ENCODE data around the gene SETD1B.
"Not testable (repeated sequence)": the region's sequence is repeated elsewhere in the genome, so short reads cannot be mapped to it uniquely, and the experiment has no call there.

Gene SETD1B

DNA sequence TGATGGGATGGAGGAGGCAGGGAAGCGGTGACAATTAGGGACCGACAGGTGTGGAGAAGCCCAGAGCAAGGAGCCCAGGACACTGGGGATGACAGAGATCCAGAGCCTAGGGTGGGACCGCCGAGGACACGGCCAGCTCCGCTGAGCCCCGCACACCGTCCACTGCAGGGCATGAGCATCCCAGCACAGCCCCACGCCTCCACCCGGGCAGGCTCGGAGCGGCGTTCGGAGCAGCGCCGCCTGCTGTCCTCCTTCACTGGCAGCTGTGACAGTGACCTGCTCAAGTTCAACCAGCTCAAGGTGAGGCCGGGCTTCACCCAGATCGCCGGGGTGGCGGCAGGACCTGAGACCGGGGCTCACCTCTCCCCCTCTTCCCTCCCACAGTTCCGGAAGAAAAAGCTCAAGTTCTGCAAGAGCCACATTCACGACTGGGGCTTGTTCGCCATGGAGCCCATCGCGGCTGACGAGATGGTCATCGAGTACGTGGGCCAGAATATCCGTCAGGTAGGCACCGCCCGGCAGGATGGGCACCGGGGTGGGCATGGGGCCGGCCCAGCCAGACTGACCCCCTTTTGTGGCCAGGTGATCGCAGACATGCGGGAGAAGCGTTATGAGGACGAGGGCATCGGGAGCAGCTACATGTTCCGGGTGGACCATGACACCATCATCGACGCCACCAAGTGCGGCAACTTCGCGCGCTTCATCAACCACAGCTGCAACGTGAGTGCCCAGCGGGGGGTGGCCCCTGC, 23.7 kb downstream of the SETD1B start:
- no peak for DNase-seq

DNA sequence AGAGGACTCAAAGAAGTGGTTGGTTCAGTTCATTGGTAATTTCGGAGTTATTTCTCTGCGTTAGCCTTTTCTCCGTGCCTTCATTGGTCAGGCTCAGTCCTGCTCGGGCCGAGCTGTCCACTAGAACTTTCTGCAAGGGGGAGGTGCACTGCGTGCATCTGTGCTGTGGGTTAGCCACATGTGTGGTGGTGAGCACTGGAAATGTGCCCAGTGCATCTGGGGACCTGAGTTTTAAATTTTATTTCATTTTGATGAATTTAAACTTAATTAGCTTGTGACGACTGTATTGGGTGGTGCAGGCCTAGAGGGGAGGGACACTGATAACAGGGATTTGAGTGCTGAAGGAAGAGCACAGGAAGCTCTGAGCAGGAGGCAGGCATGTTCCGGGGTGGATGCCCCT, 24.5 kb downstream of the SETD1B start:
- DNase-seq: no peak

DNA sequence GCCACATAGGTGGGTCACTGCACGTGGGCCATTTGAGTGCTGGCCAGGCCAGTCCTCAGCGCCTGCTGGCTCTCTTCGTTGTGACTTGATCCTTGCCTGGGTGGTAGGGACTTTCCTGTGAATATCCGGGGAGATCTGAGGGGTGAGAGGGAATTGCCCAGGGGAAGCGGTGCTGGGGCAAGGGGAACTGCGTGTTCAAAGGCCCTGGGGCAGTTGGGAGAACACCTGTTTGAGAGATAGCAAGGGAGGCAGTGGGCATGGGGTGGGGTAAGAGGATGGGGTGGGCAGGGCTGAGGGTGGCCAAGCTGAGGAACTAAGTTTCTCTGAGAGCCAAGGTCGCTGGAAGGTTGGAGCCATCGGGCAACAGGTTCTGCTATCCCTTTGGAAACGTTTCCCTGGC, 25.0 kb downstream of the SETD1B start:
- no peak for DNase-seq

DNA sequence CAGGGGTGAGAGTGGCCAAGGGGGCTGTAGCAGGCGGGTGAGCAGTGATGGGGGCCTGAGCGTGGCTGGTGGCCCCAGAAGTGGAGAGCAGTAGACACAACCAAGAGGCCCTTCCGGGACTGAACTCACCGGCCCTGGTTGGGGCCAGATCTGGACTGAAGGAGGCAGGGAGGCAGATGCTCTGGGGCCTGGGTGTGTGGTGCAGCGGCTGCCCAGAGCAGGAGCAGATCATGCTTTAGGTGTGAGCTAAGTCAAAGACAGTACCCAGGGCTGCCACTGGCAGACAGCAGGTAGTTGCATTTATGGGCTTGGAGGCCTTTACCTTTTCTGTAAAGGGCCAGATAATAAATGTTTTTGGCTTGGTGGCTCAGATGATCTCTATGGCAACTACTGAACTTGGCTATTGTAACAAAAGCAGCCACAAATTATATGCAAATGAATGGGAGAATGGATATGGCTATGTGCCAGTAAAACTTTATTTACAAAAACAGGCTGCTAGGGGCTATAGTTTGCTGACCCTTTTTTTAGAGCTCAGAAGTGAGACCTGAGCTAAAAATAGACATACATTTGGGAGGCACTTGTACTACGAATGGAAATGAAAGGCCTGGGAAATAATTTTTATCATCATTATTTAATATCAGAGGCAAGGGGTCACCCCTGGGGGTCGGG, 25.6 kb downstream of the SETD1B start:
- no peak for DNase-seq

DNA sequence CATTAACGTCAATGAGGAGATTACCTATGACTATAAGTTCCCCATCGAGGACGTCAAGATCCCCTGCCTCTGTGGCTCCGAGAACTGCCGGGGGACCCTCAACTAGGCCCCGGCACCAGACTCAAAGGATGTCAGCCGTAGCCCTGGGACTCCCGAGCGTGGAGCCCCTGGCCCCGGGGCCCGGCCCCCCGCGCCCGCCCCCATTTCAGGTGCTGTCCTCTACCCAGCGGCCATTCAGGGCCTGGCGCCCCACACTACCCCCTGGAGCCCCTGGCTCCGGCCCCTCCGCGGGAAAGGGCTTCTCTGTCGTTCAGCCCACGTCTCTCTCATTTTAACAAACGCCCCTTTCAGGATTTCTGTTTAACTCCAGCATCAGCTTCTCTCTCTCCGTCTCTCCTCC, 26.3 kb downstream of the SETD1B start:
- DNase-seq: no peak

DNA sequence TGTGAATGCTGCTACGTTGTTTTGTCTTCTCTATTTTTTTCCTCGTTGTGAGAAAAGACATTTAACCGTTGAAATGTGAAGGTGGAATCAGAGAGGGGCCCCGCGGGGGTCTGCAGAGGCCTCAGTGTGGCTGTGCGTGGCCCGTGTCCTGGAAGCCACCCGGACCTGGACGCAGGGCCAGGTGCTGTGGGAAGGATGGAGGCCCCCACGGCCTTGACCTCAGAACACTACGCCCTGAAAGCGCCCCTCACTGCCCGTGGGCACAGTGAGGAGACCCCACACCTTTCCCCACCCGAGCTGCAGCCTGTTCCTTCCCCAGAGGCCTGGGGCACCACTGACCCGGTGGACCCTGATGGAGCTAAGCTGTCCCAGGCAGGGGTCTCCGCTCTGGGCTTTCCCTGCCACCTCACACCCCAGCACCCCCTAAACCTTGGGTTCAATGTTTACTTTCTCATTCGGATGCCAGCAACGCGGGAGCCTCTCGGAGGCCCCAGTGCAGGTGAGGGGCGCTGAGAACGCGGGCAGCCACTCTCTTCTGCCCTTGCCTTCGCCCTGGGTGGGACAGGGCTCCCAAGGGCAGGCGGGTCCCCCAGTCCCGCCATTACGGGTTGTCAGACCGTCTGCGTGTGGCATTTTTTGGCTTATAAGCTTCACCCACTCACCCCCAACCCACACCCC, 26.9 kb downstream of the SETD1B start:
- DNase-seq: no peak

DNA sequence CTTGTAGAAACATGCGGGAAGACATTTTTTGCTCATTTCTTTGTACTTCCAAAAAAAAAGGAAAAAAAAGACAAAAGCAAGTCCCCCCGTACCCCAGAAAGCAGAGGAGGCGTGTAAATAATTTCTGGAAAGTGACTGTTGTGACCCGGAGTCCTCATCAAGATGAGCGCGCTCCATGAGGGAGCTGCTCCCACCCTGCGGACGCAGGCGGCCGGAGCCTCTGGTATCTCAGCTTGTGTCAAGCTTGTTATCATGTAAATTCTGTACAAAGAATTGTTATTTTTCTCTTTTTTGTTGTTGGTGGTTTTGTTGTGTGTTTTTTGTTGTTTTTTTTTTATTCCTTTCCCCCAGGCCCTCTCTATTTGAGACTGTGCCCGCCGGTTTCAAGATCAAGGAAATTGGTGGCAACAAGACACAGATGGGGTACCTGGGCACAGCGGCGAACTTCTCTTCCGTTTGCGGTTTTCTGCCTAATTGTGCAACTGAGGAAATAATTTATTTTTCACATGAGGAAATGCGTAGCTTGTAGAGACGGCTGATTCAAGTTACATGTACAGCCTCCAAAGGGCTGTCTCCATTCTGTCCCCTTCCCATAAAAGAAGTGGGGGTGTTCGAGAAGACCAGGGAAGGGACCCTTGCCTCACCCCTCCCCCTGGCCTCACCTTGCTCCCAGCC, 27.9 kb downstream of the SETD1B start:
- no peak for DNase-seq

DNA sequence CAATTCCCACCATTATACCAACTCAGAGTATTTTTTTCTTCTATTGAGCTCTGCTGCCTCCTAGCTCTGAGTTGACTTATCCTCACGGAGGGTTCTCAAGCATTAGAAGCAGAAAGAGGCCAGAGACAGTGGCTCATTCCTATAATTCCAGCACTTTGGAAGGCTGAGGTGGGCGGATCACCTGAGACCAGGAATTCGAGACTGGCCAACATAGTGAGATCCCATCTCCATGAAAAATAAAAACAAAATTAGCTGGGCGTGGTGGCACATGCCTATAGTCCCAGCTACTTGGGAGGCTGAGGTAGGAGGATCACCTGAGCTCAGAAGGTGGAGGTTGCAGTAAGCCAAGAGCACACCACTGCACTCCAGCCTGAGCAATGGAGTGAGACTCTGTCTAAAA, 33.9 kb downstream of the SETD1B start:
- no peak for DNase-seq

DNA sequence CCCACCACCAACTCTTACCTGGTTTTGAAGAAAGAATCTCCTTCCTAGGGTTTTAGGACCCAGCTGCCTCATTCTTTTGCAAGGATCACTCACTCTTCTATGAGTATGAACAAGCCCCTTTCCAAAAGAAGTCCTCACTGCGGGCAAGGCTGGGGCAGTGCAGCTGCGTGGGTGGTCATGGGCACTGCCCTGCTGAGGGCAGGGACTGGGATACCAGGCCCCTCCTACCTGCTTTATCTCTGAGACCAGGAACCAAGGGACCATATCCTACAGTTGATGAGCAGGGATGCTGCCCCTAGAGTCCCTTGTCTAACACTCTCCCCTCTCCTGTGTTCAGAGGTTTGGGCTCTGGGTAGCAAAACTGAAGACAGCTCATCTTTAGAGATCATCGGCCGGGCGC, 34.3 kb downstream of the SETD1B start:
- DNase-seq: no peak

DNA sequence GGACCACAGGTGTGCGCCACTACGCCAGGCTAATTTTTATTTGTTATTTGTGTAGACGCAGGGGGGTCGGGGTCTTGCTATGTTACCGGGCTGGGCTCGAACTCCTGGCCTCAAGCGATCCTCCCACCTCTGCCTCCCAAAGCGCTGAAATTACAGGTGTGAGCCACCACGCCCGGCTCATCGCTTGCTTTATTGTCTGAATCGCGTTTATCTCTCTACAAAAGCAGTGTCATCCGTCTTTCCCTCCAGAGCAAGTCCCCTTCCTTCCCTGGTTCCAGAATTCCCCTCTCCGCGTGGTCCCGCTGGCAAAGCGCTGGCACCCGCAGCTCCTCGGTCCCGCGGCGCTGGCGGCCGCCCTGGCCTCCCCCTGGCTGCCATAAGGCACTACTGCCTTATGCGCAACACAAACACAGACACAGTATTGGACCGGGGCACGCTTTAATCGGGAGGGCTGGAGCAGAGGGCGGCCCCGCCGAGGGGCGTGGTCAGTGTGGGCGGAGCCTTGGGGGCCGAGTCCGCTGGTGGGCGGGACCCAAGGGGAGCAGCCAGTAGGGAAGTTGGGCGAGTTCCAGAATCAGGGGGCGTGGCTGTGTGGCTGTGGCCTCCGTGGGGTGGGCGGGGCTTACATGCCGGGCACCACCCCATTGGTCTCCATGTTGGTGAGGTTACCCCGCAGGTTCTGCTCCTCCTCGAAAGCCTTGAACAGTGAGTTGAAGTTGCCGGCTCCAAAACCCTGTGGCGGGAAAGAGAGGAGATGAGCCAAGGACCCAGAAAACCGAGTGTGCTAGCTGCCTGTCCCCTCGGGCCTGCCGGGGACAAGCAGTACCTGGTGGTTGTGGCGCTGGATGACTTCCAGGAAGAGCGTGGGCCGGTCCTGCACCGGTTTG, 35.5 kb downstream of the SETD1B start:
- DNase-seq: no peak

DNA sequence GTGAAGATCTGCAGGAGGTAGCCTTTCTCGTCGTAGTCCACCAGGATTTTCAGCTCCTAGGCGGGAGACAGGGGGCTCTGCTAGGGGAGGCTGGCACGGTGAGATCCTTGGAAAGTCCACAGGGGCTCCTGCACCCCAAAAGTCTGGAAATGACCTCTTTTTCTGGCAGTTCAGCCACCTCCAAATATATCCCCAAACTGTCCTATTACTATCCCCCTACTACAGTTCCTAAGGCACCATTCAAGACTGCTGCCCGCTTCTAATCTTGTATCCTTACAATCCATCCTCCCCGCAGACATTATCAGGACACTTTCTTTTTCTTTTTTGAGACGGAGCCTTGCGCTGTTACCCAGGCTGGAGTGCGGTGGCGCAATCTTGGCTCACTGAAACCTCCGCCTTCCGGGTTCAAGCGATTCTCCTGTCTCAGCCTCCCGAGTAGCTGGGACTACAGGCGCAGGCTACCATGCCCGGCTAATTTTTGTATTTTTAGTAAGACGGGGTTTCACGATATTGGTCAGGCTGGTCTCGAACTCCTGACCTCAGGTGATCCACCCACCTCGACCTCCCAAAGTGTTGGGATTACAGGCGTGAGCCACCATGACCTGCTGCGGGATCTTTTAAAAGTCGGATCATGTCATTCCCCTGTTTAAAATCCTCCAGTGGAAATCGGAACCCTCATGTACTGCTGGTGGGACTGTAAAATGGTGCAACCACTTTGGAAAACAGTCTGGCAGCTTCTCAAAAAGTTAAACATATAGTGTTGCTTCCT, 36.4 kb downstream of the SETD1B start:
- no peak for DNase-seq

DNA sequence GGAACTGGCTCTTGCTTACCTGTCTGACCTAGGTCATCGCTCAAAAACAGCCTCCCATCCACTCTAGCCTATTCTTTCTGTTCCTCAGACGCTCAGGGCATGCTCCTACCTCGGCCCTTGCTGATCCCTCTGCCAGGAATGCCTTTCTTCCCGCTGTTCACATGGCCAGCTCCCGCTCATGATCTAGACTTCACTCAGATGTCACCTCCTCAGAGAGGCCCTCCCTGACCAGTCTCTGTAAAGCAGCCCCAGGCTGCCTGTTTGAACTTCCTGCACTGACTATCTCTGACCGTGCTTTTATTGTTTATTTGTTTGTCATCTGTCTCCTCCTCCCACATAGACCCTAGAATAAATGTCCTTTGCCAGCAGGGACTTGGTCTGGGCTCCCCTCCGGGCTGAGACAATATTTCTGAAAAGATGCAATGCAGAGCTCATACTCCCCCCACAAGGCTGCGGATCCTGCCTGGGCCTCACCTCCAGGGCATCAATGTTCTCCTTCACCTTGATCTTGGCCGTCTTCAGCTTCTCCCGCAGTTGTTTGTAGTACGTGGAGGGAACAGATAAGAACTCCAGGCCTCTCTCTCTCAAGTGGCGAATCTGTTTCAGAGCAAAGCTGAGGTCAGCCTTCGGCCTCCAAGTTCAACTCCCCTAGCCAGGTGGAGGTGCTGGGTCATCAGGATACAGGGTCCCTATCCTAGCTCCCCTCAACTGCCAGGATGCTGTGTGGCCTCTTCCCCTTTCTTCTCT, 39.6 kb downstream of the SETD1B start:
- DNase-seq: no peak

DNA sequence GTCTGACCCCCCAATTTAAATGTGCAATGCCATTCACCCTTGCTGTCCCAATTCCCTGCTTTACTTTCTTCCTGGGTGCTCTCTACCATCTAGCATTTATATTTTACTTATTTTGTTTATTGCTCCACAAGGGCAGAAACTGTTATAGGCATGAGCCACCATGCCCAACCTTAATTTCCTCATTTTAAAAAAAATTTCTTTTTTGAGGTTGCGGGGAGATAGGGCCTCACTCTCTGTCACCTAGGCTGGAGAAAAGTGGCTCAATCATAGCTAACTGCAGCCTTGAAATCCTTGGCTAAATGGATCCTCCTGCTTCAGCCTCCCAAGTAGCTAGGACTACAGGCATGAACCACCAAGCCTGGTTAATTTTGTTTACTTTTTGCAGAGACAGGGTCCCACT, 41.9 kb downstream of the SETD1B start:
- DNase-seq: no peak

DNA sequence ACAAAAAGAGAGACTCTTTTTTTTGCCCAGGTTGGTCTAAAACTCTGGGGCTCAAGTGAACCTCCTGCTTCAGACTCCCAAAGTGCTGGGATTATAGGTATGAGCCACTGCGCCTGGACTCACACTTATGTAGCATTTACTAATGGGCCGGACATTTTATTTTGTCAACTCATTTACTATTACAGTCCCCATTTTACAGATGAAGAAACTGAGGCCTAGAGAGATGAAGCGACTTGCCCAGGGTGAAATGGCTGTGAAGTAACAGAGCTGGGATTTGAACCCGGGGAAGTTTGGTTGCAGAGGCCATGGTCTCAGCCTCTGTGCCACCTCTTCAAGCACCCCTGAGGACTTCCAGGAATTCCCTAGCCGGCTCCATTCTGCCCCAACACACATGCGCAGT, 45.4 kb downstream of the SETD1B start:
- no peak for DNase-seq

DNA sequence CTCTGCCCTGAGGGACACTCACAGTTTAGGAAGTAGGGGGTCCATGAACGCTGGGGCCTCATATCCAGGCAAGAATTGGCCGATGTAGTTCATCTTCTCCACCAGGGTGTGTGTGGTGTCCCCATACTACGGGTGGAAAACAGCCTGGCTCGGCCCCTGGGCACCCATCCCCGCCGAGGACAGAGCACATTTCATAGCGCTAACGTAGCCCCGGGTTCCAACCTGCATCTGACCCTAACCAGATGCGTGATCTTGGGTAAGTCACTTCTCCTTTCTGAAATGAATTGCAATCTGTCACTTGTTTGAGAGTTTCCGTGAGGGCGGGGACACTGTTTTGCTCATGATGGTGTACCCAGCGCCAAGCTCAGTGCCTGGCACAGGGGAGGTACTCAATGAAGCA, 45.9 kb downstream of the SETD1B start:
- DNase-seq: no peak

DNA sequence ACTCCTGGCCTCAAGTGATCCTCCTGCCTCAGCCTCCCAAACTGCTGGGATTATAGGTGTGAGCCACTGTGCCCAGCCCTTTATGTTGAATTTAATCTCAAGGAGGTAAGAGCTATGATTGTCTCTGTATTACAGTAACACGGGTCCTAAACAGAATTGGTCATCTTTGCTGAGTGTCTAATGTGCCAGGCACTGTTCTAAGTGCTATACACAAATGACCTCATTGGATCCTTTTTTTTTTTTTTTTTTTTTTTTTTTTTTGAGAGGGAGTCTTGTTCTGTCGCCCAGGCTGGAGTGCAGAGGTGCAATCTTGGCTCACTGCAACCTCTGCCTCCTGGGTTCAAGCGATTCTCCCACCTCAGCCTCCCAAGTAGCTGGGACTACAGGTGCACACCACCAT, 48.6 kb downstream of the SETD1B start:
- DNase-seq: not testable (repeated sequence)

DNA sequence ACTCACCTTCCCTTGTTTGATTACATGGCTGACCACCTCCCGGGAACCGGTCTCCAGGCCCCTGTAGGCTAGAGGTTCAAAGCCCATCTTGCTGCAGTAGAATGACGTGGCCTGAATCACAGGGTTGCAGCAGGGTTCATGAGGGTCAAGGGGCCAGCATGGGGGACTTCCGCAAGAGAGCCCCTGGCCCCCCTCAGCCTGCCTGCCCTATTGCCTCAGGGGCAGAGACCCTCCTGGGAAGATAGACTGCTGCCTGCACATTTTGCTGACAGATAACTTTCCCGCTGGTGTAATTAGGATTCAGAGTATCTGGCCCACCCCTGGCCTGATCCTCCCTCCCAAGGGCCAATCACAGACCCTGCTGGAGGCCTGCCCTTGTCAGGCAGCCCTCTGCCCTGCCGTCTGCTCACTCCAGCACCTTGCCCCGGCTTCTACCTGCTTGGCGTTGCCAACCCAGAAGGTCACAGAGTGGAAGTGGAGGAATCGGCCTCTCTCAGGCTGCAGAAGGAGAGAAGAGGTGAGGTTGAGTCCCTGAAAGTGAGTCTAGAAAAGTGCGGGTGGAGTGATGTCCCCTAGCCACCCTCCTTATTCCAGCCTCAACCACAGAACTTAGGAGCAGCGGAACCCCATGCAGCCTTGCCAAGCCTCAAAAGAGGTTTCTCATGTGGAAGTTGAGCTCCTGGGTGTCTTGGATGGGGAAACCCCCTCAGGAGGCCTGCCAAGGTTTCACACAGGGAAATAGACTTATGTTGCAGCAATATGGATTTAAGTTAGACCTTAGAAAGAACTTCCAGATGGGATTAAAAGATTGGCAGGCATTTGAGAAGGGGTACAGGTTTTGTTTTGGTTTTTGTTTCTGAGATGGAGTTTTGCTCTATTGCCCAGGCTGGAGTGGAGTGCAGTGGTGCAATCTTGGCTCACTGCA, 53.8 kb downstream of the SETD1B start:
- DNase-seq: no peak

DNA sequence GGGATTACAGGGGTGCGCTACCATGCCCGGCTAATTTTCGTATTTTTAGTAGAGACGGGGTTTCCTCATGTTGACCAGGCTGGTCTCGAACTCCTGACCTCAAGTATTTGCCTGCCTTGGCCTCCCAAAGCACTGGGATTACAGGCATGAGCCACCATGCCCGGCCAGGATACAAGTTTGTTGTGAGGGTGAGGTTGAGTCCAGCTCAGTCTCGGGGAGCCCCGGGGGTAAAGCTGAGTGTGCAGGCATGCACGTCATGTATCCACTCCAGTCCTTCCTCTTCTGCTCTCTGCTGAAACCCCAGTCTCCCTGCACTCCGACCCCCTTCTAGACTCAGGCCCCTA, 54.5 kb downstream of the SETD1B start:
- DNase-seq: no peak

DNA sequence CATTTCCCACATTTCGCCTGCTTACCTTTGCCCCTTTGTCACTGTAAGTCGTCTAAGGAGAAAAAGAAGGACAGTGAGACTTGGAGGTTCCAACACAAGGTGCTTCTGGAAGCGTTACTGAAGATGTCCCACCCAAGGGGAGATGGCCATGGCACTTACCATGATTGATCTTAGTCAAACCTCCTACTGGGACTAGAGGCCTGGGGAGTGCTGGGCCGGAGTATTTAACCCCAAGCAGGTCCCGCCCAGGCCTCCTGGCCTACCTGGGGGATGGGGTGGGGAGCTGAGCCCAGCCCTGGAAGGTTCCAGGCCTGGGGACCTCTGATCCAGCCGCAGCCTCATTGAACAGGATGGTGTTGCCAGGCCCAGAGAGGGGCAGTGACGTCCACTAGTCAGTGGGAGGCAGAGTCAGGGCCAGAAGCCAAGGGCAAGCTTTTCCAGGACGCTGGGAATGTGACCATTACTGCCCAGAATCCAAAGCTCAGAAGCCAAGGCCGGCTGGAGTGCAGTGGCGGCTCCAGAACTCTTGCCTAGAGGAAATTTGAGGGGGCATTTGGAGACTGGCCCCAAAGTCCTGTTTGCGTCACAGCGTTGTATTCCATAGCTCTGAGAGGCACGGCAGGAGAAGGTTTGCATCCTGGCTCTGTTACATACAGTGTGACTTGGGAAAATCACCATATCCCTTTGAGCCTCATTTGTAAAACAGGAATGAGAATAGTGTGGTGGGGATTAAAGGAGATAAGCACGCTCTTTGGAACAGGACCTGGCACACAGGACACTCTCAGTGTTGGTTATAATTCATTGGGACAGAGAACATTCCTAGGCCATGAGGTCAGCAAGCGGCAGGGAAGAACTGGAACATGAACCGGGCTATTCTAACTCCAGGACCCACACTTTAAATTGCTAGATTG, 55.1 kb downstream of the SETD1B start, which contains the start of gene HPD:
HPD (minus strand) TSS at position 198 of the 911 bp plus-strand sequence; CDS start at position 162, 36 bp downstream.
- no peak for DNase-seq
